Measurements from ENCODE around the gene LTBP1.

LTBP1 gene

DNA sequence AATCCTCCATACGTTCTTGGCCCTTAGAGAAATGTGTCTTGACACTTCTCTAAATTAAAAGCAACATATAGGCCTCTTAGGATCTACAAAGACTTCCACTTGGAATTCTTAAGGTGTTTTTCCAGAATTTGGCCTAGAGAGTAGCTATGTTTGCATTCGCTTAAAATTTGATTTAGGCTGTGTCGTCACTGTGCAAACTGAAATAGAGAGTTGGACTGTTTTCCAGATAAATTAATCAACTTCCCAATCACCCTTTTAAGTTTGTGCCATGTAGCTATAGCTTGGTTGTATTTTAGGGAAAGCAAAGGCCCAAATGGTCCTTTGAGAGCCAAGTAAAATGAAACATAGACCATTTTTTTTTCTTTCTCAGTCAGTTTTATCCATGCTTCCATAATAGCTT lies 401.1 kb downstream of the LTBP1 start:
- Histone ChIP-seq H3K79me2 (ENCODE audit: control insufficient read depth, low read length) (no peaks in the 10 kb centered on the region), H3K9me2 (replicated peaks; ENCODE audit: control insufficient read depth, low read length) (no peaks in the 10 kb centered on the region), H3K4me3 (ENCODE audit: low read length) (no peak overlapping the region), H3K4me2 (ENCODE audit: low read length) (no peak overlapping the region), H4K20me1 (ENCODE audit: control insufficient read depth, insufficient read depth, low read depth, low read length) (no peaks in the 10 kb centered on the region), H3K9me3 (ENCODE audit: control insufficient read depth, insufficient read depth, low read length) (no peaks in the 10 kb centered on the region), H3K4me1 (ENCODE audit: control insufficient read depth, low read length) (no peaks in the 10 kb centered on the region), H3K27me3 (ENCODE audit: control insufficient read depth, low read length) (no peaks in the 10 kb centered on the region), H3K27ac (ENCODE audit: low read depth, low read length) (no peak overlapping the region), H3K36me3 (ENCODE audit: control insufficient read depth, low read length) (peaks cover 51% of the 10 kb centered on the region), H3F3A (ENCODE audit: control insufficient read depth, insufficient read depth) (no peaks in the 10 kb centered on the region)
- no peak for TF ChIP-seq EZH2phosphoT487 (IDR thresholded peaks at IDR 0.05; ENCODE audit: borderline replicate concordance, low read length)
- TF ChIP-seq, protein P1, sequence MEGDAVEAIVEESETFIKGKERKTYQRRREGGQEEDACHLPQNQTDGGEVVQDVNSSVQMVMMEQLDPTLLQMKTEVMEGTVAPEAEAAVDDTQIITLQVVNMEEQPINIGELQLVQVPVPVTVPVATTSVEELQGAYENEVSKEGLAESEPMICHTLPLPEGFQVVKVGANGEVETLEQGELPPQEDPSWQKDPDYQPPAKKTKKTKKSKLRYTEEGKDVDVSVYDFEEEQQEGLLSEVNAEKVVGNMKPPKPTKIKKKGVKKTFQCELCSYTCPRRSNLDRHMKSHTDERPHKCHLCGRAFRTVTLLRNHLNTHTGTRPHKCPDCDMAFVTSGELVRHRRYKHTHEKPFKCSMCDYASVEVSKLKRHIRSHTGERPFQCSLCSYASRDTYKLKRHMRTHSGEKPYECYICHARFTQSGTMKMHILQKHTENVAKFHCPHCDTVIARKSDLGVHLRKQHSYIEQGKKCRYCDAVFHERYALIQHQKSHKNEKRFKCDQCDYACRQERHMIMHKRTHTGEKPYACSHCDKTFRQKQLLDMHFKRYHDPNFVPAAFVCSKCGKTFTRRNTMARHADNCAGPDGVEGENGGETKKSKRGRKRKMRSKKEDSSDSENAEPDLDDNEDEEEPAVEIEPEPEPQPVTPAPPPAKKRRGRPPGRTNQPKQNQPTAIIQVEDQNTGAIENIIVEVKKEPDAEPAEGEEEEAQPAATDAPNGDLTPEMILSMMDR (IDR thresholded peaks at IDR 0.05; ENCODE audit: low read depth, low read length, poor library complexity, severe bottlenecking), result no peak

DNA sequence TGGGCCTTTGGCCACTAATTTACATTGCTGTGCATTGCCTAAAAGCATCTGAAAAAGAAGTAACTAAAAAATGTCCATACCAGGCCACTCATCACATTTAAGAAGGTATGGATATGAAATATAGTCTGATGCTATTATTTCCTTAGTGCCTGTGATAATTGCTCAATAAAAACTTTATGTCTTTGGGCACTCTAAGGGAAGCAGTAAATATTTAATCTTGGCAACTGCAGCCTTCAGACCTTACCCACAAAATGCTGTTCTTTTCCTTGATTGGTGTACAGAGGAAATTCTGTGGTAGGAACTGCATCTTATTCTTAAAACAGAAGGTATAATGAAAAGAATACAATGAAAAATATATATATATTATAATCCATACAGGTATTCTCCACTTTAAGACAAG lies 403.9 kb downstream of the LTBP1 start:
- Histone ChIP-seq H3K27me3 (ENCODE audit: control insufficient read depth, low read length) (no peaks in the 10 kb centered on the region), H3K27ac (ENCODE audit: low read depth, low read length) (no peak overlapping the region), H3K9me2 (replicated peaks; ENCODE audit: control insufficient read depth, low read length) (no peaks in the 10 kb centered on the region), H4K20me1 (ENCODE audit: control insufficient read depth, insufficient read depth, low read depth, low read length) (no peaks in the 10 kb centered on the region), H3K36me3 (ENCODE audit: control insufficient read depth, low read length) (peaks cover 69% of the 10 kb centered on the region), H3K4me3 (ENCODE audit: low read length) (no peak overlapping the region), H3K79me2 (ENCODE audit: control insufficient read depth, low read length) (no peaks in the 10 kb centered on the region), H3K4me1 (ENCODE audit: control insufficient read depth, low read length) (no peaks in the 10 kb centered on the region), H3F3A (ENCODE audit: control insufficient read depth, insufficient read depth) (no peaks in the 10 kb centered on the region), H3K4me2 (ENCODE audit: low read length) (no peak overlapping the region), H3K9me3 (ENCODE audit: control insufficient read depth, insufficient read depth, low read length) (peaks cover 8% of the 10 kb centered on the region)
- no peak for TF ChIP-seq EZH2phosphoT487 (IDR thresholded peaks at IDR 0.05; ENCODE audit: borderline replicate concordance, low read length)
- TF ChIP-seq, protein P1 (IDR thresholded peaks at IDR 0.05; ENCODE audit: low read depth, low read length, poor library complexity, severe bottlenecking), result no peak

DNA sequence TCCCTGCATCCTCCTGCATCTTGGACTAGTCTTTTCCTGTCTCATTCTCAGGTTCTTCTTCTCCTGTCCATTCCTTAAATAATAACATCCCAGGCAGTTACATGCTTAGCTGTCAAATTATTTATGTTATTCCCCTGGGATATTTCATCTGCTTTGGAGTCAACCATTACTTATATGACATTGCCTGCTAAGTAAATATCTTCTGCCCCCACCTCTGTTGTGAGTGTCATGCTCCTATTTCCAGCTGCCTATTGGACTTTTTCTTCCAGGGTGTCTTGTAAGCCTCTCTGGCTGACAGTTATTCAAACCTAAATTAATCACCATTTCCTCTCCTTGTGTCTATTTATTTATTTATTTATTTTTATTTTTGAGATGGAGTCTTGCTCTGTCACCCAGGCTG lies 405.0 kb downstream of the LTBP1 start:
- Histone ChIP-seq H3K27me3 (ENCODE audit: control insufficient read depth, low read length) (no peaks in the 10 kb centered on the region), H3K4me1 (ENCODE audit: control insufficient read depth, low read length) (no peaks in the 10 kb centered on the region), H3K9me3 (ENCODE audit: control insufficient read depth, insufficient read depth, low read length) (peaks cover 13% of the 10 kb centered on the region), H3K4me2 (ENCODE audit: low read length) (no peak overlapping the region), H3K4me3 (ENCODE audit: low read length) (no peak overlapping the region), H3K36me3 (ENCODE audit: control insufficient read depth, low read length) (peaks cover 80% of the 10 kb centered on the region), H3K79me2 (ENCODE audit: control insufficient read depth, low read length) (no peaks in the 10 kb centered on the region), H3K9me2 (replicated peaks; ENCODE audit: control insufficient read depth, low read length) (no peaks in the 10 kb centered on the region), H3K27ac (ENCODE audit: low read depth, low read length) (no peak overlapping the region), H4K20me1 (ENCODE audit: control insufficient read depth, insufficient read depth, low read depth, low read length) (no peaks in the 10 kb centered on the region), H3F3A (ENCODE audit: control insufficient read depth, insufficient read depth) (no peaks in the 10 kb centered on the region)
- TF ChIP-seq EZH2phosphoT487 (IDR thresholded peaks at IDR 0.05; ENCODE audit: borderline replicate concordance, low read length), result no peak

DNA sequence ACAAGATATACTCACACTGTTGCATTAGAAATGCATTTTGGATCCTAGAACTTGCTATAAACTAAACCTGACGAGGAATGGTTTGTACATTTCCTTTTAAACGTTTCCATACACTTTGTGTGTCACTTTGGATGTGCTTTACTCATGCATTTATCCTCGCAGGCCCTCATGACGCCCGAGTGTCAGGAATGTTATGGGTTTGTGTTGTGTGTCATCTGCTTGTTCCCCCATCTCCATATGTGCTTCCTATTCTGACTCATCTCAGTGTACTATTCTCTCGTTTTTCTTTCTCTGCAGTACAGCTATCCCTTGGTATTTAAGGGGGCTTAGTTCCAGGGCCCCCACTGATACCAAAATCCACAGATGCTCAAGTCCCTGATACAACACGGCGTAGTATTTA lies 408.2 kb downstream of the LTBP1 start:
- Histone ChIP-seq H3K79me2 (ENCODE audit: control insufficient read depth, low read length) (no peaks in the 10 kb centered on the region), H3K9me2 (replicated peaks; ENCODE audit: control insufficient read depth, low read length) (no peaks in the 10 kb centered on the region), H4K20me1 (ENCODE audit: control insufficient read depth, insufficient read depth, low read depth, low read length) (no peaks in the 10 kb centered on the region), H3K27ac (ENCODE audit: low read depth, low read length) (no peak overlapping the region), H3K27me3 (ENCODE audit: control insufficient read depth, low read length) (no peaks in the 10 kb centered on the region), H3K4me3 (ENCODE audit: low read length) (no peak overlapping the region), H3K4me1 (ENCODE audit: control insufficient read depth, low read length) (no peaks in the 10 kb centered on the region), H3K9me3 (ENCODE audit: control insufficient read depth, insufficient read depth, low read length) (peaks cover 13% of the 10 kb centered on the region), H3F3A (ENCODE audit: control insufficient read depth, insufficient read depth) (no peaks in the 10 kb centered on the region), H3K4me2 (ENCODE audit: low read length) (no peak overlapping the region), H3K36me3 (ENCODE audit: control insufficient read depth, low read length) (peaks cover 66% of the 10 kb centered on the region)
- TF ChIP-seq, protein P1 (IDR thresholded peaks at IDR 0.05; ENCODE audit: low read depth, low read length, poor library complexity, severe bottlenecking), result no peak
- no peak for TF ChIP-seq EZH2phosphoT487 (IDR thresholded peaks at IDR 0.05; ENCODE audit: borderline replicate concordance, low read length)

Data from DOHH2 (cell line).